GM12874 (cell line): ENCODE results near the gene RBM33.

Experiments used
- TF ChIP-seq, protein P1 (sequence below): IDR thresholded peaks from 2 replicates; pipeline ENCODE4 v1.5.1; 2011; ENCODE audit warnings: low read depth, mild to moderate bottlenecking, control low read depth, low read length, moderate library complexity; ENCODE audit not compliant: insufficient read depth

Gene RBM33

DNA sequence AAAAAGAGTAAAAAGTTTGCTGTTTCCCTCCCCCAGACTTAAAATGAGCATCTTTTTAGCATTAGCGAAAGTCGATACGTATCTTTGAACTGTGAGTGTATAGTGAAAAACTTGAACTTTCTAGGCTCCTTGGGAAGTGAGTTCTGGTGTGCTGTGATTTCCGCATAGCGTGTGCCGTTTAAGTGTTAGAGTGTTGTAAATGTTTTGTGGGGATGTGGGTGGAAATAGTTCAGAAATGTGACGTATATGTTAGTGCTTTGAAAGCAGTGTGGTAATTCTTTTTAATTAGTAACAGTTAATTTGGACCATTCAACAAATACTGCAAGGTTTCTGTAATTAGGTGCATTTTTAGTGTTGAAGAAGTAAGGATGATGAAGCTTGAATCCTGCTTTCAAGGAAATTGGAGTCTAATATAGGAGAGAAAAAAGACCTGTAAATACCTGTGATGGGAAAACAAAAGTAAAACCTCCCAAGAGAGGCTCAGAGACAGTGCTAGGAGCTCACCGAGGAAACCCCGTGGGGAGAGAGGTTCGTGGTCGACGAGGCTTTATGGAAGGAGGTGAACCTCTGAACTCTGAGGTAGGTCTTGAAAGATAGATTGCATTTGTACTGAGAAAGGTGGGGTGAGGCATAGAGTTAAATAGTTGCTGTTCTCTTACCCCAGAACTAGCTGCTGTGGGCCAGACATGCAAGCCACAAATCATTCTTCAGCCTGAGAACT is 40.8 kb downstream of the RBM33 start:
- TF ChIP-seq, protein P1, sequence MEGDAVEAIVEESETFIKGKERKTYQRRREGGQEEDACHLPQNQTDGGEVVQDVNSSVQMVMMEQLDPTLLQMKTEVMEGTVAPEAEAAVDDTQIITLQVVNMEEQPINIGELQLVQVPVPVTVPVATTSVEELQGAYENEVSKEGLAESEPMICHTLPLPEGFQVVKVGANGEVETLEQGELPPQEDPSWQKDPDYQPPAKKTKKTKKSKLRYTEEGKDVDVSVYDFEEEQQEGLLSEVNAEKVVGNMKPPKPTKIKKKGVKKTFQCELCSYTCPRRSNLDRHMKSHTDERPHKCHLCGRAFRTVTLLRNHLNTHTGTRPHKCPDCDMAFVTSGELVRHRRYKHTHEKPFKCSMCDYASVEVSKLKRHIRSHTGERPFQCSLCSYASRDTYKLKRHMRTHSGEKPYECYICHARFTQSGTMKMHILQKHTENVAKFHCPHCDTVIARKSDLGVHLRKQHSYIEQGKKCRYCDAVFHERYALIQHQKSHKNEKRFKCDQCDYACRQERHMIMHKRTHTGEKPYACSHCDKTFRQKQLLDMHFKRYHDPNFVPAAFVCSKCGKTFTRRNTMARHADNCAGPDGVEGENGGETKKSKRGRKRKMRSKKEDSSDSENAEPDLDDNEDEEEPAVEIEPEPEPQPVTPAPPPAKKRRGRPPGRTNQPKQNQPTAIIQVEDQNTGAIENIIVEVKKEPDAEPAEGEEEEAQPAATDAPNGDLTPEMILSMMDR: no peak

DNA sequence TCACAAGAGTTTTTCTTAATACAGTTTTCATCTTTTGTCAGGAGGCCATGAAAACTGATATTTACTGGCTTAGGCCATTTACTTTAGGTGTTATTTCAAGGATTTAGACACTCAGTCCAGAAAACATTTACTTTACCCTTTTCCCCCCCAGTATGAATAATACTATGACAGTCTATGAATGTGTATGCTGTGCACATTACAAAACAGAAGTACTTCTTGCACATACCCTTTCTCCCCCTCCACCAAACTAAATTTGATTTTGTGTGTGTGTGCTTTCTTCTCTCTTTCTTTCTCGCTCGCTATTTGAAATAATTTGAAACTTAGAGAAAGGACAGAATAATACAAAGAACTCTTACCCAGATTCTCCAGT is 41.3 kb downstream of the RBM33 start:
- TF ChIP-seq, protein P1: no peak

DNA sequence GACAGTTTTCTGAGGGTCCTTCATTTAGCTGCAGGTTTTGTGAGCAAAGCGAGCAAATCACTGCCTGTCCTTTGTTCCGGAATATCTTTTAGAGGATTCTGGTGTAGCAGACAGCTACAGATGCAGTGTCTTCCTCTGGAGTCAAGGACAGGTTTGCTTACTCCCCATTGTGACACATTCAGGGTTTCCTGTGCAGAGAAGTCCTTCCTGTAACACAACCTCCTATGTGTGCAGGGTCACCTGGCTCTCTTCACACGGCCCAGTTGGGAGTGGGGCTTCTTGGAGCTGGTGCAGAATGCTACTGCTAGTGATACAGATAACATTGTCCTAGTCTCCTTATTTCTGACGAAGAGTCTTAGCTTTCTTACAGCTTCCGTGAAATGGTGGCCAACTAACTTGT is 47.9 kb downstream of the RBM33 start:
- TF ChIP-seq, protein P1: no peak

DNA sequence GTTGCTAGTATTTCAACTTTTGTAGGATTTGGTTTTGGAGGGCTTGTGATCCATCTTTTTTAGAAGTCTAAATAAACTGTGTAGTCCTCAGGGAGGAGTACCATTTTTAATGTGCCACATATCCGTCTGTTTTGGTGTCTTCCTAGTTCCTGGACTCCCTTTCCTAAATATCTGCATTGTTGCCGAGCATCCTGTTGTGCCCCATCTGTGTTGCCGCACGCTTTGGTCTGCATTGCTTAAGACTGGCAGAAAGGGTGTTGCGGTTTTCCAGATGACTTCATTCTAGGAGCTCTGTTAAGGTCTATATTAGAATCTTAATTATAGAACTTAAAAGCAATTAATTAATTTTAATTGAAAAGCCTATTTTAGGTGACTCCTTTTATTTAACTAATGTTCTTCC is 49.4 kb downstream of the RBM33 start:
- TF ChIP-seq, protein P1: no peak

DNA sequence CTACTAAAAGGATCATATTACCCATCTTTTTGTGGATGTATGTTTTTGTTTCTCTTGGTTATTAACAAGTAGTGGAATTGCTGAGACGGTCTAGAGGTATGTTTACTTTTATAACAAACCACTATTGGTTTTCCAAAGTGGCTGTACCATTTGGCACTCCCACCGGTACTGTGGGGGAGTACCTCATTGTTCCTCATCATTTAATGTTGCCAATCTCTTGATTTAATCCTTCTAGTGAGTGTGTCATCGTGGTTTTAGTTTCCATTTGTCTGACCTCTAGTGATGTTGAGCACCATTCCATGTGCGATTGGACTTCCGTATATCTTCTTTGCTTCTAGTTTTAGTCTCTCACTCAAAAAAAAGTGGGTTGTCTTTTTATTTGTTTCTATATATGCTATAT is 50.4 kb downstream of the RBM33 start:
- TF ChIP-seq, protein P1: no peak

DNA sequence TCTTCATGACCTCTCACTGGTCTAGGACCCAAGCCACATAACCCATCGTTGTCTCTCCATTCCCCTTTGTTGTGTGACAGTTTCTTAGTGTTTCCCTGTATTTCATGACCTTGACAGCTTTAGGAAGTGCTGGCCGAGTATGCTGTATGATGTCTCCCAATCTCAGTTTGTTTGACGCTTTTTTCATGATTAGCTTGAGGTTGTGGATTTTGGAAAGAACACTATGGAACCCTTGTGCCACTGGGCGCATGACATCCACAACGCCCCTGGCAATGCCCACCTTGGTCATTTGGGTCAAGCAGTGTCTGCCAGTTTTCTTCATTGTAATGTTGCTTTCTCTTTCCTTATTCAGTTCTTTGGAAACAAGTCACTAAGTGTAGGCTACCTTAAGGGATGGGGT is 52.3 kb downstream of the RBM33 start:
- TF ChIP-seq, protein P1: no peak

DNA sequence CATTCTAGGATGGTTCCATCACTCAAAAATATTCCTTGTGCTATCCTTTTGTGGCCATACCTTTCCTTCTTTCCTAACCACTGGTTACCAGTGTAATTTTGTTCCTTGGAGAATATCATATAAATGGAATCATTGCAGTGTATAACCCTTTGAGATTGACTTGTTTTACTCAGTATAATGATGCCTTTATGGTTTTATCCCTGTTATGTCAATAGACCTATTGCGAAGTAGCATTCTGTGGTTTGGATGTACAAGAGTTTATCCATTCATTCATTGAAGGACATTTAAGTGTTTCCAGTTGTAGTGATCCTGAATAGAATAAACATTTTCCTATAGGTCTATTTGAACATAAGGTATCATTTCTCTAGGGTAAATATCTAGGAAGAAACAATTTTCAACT is 54.2 kb downstream of the RBM33 start:
- TF ChIP-seq, protein P1: no peak
